ENCODE results near the gene GOLGA6L10.

GRCh38 chr15:82307714-82308081, 41.6 kb downstream of the GOLGA6L10 start:
- TF ChIP-seq, protein P1, sequence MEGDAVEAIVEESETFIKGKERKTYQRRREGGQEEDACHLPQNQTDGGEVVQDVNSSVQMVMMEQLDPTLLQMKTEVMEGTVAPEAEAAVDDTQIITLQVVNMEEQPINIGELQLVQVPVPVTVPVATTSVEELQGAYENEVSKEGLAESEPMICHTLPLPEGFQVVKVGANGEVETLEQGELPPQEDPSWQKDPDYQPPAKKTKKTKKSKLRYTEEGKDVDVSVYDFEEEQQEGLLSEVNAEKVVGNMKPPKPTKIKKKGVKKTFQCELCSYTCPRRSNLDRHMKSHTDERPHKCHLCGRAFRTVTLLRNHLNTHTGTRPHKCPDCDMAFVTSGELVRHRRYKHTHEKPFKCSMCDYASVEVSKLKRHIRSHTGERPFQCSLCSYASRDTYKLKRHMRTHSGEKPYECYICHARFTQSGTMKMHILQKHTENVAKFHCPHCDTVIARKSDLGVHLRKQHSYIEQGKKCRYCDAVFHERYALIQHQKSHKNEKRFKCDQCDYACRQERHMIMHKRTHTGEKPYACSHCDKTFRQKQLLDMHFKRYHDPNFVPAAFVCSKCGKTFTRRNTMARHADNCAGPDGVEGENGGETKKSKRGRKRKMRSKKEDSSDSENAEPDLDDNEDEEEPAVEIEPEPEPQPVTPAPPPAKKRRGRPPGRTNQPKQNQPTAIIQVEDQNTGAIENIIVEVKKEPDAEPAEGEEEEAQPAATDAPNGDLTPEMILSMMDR (IDR thresholded peaks at IDR 0.05) = no peak
- TF ChIP-seq POLR2A (IDR thresholded peaks at IDR 0.05) = no peak

Measured in thyroid gland (tissue), 4 donors.